UCSD-AML1 (cell line): Measurements from ENCODE around the gene MCL1.
"Not testable (repeated sequence)": the region's sequence is repeated elsewhere in the genome, so short reads cannot be mapped to it uniquely, and the experiment has no call there.

Source experiments
- DNase-seq: peaks from one replicate; lab custom pipeline; 2025; ENCODE audit not compliant: unreplicated experiment; lab: John Stamatoyannopoulos, UW

MCL1 gene

GRCh38 chr1:150603711-150604110 lies 24.3 kb upstream of the MCL1 start:
- no peak for DNase-seq

DNA sequence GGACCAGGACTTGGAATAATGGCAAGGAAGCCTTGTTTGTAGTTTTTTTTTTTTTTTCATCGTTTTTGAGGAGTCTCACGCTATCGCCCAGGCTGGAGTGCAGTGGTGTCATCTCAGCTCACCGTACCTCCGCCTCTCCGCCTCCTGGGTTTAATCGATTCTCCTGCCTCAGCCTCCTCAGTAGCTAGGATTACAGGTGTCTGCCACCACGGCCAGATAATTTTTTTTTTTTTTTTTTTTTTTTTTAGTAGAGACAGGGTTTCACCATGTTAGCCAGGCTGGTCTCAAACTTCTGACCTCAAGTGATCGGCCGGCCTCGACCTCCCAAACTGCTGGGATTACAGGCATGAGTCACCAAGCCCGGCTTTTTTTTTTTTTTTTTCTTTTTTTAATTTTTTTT lies 23.0 kb upstream of the MCL1 start:
- not testable (repeated sequence) for DNase-seq

DNA sequence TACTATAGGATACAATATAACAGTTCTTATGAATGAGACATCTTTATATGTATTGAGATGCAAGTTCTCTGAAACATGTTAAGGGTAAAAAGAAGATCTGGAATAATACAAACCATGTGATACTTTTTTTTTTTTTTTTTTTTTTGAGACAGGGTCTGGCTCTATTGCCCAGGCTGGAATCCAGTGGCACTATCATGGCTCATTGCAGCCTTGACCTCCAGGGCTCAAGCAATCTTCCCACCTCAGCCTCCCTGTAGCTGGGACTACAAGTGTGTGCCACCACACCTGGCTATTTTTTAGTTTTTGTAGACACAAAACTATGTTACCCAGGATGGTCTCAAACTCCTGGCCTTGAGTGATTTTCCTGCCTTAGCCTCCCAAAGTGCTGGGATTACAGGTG lies 22.1 kb upstream of the MCL1 start:
- no peak for DNase-seq

GRCh38 chr1:150598346-150598745 lies 18.9 kb upstream of the MCL1 start:
- not testable (repeated sequence) for DNase-seq

- no peak for DNase-seq
Measured at GRCh38 chr1:150596976-150597375, 17.6 kb upstream of the MCL1 start.

- no peak for DNase-seq
Measured at GRCh38 chr1:150596095-150596892, 16.9 kb upstream of the MCL1 start.

DNA sequence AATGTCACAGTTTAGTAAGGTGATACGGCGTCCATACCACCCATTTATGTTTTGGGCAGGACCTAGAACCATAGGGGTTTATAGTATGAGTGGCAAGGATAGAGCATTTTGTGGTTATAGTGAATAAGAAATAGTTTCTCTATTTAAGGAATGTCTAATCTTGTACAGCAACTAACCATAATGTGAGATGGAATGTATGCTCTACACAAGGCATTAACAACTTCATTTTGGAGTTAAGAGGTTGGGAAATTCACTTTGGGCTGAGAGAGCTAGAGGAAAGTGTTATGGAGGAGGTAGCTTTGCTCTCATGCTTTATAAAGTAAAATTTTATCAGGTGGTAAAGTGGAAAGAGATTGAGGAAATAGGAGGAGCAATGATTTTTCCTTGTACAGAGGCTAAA lies 3.0 kb upstream of the MCL1 start:
- DNase-seq, result no peak

- not testable (repeated sequence) for DNase-seq
Measured at GRCh38 chr1:150581962-150582361, 2.6 kb upstream of the MCL1 start.

DNA sequence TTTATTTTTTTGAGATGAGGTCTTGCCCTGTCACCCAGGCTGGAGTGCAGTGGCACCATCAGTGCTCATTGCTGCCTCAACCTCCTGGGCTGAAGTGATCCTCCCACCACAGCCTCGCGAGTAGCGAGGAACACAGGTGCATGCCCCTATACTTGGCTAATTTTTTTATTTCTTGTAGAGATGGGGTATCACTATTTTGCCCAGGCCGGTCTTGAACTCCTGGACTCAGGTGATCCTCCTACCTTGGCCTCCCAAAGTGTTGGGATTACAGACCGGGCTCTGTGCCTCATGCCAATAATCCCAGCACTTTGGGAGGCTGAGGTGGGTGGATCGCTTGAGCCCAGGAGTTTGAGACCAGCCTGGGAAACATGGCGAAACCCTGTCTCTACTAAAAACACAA lies 2.0 kb upstream of the MCL1 start:
- not testable (repeated sequence) for DNase-seq

GRCh38 chr1:150580966-150581365 lies 1.6 kb upstream of the MCL1 start:
- DNase-seq, result not testable (repeated sequence)

DNA sequence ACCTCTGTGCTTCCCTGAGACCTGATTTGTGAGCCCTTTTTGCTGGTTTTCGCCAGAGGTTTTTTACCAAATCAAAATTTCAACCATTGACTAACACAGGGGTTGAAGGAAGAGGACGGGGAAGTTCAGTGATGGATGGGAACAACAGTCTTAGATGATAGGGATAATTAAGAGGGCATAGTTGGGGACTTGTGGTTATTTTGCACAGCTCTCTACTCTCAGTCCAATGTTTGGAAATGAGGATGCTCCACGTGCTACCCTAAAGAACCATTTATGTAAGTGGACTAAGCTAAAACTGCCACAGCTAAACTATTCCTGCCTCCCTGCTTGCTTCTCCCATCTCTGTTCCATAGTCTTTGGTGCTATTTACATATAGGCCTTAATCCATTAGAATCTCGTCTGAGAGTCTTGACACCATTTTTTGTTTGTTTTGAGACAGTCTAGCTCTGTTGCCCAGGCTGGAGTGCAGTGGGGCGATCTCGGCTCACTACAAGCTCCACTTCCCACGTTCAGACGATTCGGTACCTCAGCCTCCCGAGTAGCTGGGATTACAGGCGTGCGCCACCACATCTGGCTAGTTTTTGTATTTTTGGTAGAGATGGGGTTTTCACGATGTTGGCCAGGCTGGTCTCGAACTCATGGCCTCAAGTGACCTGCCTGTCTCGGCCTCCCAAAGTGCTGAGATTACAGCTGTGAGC lies 684 bp upstream of the MCL1 start:
- no peak for DNase-seq

GRCh38 chr1:150578272-150579109 lies 919 bp downstream of the MCL1 start:
- peak; percentile 47 for DNase-seq

DNA sequence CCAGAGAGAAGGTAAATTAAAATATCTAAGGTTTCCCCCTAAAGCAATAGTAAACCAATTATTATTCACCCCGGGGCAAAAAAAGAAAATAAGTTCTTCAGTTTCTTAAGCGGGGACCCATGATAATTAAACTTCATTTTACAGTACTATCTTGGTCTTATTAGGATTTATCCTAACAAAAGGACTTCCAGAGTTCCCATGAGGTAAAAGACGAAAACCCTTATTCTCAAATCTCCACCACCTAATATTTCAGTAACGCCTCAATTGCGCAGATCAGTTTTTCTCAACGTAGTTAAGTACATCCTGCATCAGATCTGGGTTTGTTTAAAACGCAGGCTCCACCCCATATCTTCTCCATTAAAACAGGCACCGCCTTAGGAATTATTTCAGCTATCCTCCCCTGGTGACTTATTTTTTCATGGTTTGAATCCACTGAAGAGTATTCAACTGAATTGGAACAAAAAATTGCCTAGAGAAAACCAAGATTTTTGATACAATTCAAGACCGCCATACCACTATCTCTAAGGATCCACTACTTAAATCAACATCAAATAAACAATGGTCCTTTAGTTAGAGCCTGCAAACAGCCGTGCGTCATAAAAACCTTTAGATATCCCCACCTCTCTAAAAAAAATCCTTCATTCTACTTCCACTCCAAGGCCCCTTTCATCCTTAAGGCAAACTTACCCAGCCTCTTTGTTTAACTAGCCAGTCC lies 1.7 kb downstream of the MCL1 start:
- DNase-seq, result no peak

- DNase-seq, result no peak
Measured at GRCh38 chr1:150576794-150577556, 2.4 kb downstream of the MCL1 start.

GRCh38 chr1:150576367-150576711 lies 3.1 kb downstream of the MCL1 start:
- no peak for DNase-seq

GRCh38 chr1:150575518-150576366 lies 3.7 kb downstream of the MCL1 start:
- no peak for DNase-seq

DNA sequence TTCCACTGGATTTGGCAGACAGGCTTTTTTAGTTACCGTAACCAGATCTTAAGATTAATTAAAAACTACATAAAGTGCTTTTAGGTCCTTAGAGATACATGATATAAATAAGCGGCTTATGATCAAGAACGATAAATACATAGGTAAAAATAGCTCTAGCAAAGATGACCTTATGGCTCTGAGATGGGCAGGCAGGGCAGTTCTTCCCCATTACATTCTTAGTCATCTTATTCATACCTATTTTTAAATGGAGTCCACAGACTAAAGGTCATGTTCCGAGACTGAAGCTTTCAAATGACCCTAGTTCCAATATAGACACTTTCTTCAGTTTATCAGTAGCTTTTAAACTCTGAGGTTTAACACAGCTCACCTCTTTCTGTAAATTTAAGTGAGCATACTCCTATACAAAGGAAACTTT lies 4.3 kb downstream of the MCL1 start:
- DNase-seq, result no peak

- no peak for DNase-seq
Measured at GRCh38 chr1:150574260-150575071, 4.9 kb downstream of the MCL1 start.
